ENCODE data around the gene MAML3.

The MAML3 gene

DNA sequence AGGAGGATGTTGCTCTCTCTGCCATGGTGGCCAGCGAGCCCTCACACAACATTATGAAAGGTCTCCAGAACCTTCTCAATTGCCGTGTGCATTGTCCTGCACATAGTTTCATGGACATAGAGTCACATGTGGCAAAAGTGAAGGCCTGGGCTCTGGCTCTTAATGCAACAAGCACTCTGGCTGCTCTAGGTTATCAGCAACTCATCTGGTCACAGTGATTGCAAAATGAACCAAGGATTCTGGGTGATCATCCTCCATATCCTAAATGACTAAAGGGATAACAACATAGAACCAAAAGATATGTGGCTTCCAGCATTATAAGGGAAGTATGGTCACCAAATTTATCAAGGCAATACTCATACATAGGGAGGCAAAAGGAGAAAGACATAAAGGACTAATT is 313.2 kb downstream of the MAML3 start:
- no peak for DNase-seq (ENCODE audit: low read depth)

DNA sequence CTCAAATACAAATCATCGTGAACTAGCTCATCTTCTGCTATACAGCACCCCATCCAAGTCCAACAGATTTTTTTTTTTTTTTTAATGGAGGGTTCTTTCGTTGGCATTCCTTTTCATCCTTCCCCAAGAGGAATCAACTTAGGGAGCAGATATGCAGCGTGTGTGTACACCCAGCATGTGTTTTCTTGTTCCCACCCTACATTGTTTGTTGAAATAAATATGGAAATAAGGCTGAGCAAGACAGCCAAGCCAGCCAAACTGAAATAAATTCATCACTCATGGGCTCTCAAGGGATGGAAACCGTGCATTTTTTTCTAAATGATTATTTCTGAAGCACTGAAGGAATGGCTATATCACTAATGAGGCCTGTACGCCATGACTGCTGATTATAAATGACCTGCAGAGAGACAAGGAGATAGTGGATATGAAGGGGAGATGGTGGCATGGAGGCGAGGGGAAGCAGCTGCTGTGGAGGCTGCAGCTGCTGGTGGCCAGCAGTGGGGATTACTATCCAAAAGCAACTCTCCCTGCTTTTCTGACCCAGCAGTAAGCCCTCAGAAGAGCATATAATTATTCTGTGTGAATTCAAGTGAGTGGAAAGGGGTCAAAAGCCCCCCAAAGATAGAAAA is 314.5 kb downstream of the MAML3 start:
- no peak for DNase-seq (ENCODE audit: low read depth)

DNA sequence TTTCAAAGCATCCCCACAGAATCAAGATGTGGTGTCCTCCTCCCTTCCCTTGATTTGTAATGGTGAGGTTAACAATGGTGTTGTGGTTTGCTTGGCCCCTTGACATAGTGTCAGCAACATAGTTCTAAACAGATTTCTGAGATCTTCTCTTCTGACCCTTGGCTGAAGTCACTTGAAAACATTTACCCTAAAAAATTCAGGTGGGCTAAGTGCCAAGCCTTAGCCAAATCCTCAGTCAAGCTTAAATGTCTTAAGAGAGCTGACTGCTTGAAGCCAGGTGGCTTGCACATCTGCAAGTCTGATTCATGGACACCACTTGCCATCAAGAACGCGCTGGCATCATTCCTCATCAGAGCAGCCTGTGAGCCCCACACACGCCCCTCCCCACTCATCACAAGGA is 315.2 kb downstream of the MAML3 start:
- DNase-seq (ENCODE audit: low read depth): no peak

DNA sequence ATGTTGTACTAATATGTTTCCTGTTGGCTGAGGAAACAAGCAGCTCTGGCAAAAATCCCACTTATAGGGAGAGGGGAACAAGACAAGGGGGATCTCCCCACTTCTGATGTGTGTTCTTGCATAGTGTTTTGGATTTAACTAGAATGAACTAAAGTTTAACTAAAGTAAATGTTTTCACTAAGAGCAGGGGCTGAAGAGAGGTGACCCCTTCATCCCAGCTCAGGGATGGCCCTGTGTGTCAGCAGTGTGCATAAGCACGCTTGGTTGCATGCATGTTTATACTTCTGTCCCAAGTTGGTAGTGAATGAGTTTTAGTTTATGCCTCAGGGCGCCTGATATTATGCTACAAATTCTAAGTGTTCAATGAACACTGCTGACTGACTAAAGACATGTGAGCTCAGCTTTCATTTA is 319.0 kb downstream of the MAML3 start:
- DNase-seq (ENCODE audit: low read depth): no peak

DNA sequence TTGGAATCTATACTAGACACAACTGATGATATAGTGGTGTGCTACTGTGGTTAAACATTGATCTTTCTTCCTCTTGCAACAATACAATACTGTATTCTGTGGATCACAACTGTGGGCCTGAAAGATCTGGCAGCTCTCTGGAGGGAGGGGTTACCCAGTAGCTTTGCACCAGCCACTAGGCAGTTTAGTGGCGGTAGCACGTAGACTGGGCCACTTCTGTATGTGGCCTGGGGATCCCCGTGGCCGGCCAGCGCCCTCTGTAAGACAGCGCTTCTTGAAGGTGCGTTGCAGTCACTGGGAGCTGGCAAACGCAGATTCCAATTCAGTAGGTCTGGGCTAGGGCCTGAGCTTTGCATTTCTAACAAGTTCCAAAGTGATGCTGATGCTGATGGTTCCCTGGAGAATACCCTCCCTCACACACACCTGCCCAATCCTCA is 319.7 kb downstream of the MAML3 start:
- DNase-seq (ENCODE audit: low read depth): no peak

DNA sequence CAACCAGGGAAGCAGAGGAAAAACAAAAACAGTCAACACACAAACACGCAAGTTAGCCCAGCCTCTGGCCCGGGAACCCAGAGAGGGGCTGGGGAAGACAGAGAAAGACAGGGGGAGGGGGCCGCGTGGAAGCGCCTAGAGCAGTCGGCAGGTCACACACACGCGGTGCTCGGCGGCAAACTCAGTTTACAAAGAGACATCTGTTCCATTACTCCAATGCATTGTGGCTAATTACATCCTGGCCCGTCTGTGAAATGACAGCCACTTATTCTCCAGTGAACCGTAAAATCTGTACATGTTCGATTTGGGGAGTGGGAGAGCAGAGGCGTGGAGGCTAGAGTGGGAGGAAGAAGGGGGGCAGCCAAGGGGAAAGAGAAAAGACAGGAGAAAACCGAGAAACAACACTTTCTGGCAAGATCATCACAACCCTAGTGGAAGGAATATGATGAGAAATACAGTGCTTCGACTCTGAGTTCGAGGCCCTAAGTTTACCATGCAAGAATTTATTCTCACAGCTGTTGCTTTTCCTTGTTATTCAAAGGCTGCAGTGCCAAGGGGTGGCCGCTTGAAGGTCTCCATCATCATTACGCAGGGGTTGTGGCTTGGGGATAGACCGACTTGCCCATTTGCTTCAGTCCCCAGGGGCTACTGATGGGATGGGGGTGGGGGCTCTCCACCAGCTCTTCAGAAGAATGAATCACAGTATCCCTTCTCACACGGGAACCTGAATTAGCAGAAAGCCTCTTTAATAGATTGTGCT is 320.7 kb downstream of the MAML3 start:
- no peak for DNase-seq (ENCODE audit: low read depth)

DNA sequence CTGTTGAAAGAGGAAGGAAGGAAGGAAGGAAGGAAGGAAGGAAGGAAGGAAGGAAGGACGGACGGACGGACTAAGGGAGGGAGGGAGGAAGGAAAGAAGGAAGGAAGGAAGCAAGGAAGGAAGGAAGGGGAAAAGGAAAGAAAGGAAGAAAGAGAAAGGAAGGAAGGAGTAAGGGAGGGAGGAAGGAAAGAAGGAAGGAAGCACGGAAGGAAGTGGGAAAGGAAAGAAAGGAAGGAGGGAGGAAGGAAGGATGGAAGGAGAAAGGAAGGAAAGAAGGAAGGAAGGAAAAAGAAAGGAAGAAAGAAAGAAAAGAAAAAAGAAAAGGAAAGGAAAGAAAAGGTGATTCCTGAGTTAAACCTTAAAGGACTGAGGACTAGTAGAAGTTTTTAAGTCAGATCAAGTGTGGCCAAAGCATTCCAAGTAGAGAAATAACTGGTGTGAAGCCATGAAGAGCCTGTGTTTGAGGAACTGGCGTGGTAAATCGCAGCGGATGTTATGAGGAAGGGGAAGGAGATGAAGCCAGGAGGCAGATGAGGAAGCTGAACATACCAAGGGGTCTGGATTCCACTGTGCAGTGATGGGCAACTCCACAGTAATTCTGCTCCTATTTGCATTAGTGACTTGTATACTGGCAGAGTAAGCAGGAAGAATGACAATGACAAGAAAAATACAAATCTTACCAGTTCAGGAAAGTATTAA is 324.9 kb downstream of the MAML3 start:
- no peak for DNase-seq (ENCODE audit: low read depth)

DNA sequence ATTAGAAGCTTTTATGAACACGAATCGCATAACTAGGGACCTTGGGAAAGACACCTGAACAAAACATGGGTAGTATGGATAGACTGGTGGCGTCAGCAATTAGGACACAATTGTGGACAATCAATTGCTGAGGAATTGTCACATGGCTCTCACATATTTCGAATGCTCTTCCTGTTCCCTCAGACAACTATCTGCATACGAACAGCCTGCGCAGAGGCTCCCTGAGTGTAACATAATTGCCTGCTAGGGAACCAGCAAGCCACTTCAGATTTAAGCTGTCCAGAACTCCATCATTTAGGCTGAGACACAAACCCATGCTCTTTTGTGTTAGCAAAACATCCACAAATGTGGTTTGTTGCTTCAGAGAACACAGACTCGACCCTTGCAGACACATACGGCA is 327.6 kb downstream of the MAML3 start:
- no peak for DNase-seq (ENCODE audit: low read depth)

DNA sequence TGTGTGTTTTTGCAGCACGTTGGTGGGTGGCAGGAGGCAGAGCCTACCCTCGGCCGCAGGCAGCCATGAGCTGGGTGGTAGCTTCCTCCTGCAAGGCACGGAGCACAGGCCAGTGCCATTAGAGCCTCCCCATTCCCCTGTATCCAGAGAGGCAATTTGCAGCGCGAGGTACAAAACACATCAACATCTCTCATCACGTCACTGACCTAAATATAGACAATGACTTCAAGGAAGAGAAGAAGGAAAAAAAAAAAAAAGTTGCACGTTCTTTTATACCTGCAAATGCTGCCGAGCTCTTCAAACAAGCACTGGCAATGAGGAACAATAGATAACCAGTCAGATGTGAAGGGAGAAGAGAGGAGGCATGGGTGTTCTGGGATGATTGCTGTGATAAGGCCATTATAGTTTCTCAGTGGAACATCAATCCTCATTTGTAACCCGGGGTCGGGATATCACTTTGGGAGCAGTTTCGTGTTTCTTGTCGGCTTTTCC is 328.4 kb downstream of the MAML3 start:
- DNase-seq (ENCODE audit: low read depth): no peak

DNA sequence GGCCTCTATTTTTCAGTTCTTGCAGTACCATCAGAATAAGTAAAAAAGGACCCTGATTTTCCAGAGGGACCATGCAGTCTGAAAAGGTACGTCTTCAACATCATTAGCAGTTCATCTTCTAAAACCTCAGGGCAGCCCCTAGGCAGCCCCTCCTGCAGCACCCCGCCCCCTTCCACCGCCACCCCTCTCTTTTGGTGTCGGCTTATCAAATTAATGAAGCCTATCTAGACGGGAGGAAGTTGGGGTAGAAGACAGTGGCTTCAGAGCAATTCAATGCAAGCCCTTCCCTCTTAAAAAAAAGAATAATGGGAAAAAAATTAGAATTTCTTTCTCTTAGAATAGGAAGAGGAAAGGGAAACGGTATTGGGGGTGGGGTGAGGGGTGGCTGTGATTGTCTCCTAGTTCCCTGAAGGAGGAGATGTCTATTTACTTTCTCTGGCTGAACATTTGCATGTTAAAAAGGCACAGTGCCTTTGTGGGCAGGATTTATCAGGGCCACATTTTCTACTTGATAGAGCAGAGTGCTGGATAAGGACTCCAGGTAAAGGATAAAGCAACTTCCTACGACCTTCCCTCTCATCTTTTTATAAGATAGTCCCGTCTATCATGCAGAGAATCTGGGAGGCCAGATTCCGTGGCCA is 329.0 kb downstream of the MAML3 start:
- DNase-seq (ENCODE audit: low read depth): no peak

DNA sequence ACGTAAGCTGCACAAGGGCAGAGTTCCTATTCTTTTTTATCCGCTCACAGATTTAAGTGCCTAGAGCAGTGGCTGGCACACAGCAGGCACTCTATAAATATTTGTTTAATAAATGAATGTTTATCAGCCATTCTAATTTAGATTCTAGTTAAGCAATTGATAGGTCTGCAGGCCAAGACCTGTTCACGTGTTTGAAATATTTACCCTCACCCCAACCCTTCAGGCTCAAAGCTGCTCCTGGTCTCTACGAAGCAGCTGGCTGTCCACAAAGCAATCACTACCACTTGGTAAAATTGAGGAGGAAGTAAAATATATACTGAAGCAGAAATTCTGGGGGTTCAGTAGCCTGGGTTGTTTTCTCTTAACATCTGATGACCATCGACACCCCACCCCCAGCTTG is 330.2 kb downstream of the MAML3 start:
- DNase-seq (ENCODE audit: low read depth): no peak

DNA sequence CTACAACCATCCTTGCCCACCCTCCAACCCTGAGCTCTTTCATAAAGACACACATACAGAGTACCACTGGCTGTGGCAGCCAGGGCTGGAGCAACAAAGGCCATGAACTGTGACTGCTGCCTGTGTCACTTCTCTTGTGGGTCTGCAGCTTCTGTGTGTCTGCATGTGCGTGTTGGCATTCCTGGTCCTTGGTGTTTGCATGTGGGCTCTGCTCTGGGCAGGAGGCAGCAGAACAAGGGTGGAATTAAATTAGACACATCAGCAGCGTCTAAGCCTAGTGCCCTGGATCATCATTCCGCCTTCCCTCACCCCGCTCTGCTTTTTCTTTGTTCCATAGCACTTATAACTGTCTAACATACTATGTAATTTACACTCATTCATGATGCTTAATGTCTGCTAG is 330.6 kb downstream of the MAML3 start:
- DNase-seq (ENCODE audit: low read depth): no peak

DNA sequence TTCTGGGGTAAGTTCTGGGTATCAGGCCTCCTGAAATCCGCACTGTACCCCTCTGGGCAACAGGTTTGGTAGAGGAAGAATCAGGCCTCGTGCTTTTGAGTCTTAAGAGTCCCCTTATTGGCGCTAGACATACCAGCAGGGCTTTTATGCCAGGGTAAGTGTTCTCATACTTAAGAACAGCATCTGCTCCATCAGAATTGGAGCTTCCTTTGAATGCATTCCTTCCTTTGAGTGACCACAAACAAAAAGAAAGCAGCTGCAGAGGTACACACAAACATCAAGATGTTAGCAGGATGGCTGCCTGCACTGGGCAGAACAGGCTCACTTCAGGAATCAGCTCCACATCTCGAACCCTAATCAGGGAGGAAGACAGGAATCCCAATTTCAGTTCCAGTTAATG is 331.6 kb downstream of the MAML3 start:
- DNase-seq (ENCODE audit: low read depth): no peak

DNA sequence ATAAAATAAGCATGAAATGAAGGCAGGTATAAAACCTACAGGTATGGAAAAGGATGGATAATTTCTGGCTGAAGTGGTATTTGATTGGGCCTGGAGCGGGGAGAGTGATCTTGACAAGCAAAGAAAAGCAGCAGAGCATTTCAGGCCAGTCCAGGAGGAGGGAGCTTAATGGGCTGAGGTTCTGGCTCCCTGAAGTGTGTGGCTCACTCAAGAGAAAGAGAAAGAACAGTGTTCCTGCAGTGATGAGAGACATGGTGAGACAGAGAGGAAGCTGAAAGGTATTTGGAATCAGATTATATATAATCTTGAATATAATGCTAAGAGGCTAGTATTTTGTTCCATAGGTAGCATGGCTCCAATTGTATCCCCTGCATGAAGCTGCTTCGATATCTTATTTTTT is 334.9 kb downstream of the MAML3 start:
- DNase-seq (ENCODE audit: low read depth): no peak

DNA sequence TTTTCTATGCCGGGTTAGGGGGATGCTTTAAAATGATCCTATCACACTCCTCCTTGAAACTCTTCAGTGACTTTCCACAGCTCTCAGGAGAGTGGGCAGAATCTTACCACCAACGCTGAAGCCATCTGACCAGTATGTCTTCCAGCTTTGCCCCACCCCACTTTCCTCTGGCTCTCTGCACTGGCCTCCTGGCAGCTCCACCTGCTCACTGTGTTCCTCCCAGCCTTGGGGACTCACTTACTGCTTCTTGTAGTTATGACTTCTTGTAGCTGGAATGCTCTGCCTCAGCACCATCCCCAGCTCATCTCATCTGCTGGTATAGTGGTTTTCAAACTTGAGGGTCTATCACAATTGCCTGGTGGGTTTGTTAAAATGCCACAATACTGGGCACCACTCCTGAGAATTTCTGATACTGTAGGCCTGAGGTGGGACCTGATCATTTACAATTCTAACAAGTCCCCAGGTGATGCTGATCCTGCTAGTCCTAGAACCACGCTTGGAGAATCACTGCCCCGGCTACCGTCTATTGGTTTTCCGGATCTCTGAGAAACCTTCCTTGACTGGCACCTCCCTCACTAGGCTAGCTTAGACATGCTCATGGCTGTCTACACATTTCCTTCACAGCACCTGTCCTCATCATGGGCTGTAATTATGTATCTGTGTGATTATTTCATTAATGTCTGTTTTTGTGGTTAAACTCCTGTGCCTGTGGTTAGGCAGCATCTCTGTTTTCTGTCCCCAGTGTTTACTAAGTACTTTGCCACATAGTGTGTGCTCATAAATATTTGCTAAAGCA is 336.1 kb downstream of the MAML3 start:
- DNase-seq (ENCODE audit: low read depth): no peak

DNA sequence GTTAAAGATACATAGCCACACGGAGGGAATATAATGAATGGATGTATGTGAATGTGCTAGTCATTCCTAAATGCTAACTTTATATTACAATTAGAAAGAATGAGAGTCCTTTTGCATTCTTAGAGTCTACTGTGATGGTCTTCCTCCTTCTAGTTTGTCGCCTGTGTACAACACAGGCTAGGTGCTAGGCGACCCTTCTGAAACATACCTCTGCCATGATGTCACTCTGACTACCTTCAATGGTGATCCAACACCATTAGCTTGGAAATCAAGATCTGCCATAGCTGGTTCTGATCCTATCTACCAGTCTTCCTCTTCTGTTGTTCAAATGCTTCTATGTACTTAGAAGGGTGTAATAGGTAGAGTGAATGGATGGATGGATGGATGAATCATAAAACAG is 337.1 kb downstream of the MAML3 start:
- no peak for DNase-seq (ENCODE audit: low read depth)

DNA sequence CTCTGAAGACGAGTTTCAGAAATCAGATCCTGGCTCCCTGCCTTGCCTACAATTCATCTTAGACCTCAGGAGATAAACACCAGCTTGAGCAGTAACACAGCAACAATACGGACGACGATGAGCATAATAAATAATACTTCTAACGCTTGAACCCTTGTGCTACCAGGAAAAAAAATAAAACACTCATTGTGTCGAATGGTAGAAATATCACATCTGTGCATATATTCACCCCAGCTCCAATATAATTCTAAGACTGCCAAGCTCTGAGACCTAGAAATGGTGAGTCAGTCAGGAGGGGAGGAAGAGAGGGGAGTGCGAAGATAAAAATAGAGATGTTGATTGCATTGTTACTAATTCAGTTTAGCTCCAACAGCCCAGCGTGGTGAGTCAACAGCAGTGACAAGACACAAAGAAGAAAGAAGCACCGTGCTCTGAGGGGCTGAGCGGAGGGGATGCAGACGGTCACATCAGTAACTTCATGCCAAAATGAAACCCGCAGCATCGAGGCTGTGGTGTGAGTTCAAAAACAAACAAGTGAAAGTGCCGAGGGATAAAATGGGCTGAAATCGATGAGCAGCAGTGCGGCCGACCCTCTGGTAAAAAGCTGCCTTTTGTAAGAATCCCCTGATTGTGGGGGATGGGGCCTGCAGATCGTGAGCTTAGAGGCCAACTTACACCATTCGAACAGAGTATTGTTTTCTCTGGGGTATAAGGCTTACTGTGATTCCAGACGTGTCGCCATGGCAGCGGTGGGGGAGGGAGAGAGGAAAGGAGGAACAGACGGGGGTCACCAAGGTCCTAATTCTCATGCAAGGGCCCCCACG is 338.0 kb downstream of the MAML3 start:
- DNase-seq (ENCODE audit: low read depth): no peak

DNA sequence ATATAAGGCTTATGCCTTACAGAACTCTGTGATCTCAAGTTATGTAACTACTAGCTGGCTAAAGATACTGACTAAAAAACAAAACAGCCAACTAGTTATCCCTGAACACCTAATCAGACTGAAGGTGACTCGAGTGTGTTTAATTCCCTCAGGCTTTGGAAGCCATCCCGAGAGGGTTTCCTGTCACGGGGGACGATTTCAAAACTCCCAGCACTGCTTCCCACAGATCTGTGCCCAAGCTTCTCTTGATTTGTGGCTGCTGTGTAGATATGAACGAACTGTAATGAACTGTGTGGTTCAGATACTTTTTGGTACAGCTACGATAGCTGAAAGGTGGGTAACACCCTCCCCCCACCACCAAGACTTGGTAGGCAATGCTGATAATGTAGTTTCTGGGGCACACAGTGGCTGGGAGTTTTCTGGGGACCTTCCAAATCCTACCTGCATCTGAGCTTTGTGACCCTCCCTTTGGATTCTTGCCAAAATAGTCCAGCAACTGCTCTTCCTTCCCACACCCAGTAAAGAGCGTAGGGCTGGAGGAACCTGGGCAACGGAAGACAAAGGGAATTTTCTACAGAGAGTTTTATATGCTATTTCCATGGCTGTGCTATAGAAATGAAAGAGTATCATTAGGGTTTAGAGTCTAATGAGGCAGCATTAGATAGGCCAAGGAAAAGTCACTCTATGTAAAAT is 339.5 kb downstream of the MAML3 start:
- DNase-seq (ENCODE audit: low read depth): no peak

DNA sequence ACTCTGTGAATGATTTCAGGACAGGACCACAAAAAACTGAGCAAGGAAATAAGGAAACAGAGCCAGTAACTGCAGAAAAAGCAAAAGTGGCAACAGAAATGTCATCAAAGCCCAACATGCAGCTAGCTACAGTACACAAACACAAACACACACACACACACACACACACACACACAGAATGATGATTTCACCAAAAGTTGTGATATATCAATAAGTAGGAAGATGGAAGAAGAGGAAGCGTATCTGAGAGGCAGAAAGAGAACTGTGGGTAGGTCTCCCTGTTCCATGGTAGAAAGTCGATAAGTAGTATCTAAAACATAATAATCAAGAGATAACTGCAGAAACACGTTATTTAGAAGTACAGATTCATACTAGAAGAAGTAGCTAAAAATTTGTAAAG is 340.1 kb downstream of the MAML3 start:
- no peak for DNase-seq (ENCODE audit: low read depth)

DNA sequence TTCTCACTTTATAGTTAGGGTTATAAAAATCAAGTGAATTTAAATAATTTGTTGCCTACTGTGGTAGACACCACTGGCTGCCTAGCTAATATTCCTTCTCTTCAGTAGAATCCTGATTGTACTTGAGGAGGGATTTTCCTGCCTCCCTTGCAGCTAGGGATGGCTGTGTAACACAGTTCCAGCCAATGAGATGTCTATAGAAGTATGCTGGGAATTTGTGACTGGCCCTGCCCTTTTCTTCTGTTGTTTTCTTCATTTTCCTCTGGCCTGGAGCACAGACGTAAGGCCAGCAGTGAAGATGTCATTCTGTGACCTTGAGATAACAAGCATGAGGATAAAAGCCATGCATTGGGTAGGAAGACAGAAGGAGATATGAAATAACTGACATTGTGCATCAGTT is 343.3 kb downstream of the MAML3 start:
- no peak for DNase-seq (ENCODE audit: low read depth)
